CD14-positive monocyte (primary cell): ENCODE data around the gene ARID3B. TPM values are rescaled to one million over a fixed set of nuclear protein-coding genes. Genes with fewer than 3 reads are reported as not detected.

ENCODE experiments used
- DNase-seq, 3 donors: peaks; one replicate each; pipeline ENCODE4 v3.0.0-alpha.2; 2011 to 2022
- H2AFZ ChIP-seq: 2 replicates; pipeline ENCODE4 v1.6.0; 2012; ENCODE audit warnings: mild to moderate bottlenecking, low read depth, low read length, inconsistent platforms; ENCODE audit not compliant: insufficient read depth, poor library complexity, severe bottlenecking
- H3K27ac ChIP-seq, 2 donors: 1 replicate in 1 of 2; 2 replicates in 1 of 2; pipeline ENCODE4 v1.5.1; 2012 to 2013; ENCODE audit warnings: low read length in 2 of 2, control low read depth in 1 of 2, inconsistent platforms in 1 of 2, low read depth in 1 of 2, mild to moderate bottlenecking in 1 of 2
- H3K27me3 ChIP-seq, 2 donors: one replicate each; pipeline versions ENCODE4 v1.6.0 to v1.6.1; 2011 to 2013; ENCODE audit warnings: low read length in 2 of 2; ENCODE audit not compliant: control insufficient read depth in 2 of 2, insufficient read depth in 2 of 2
- H3K36me3 ChIP-seq, 2 donors: replicated peaks in 1 of 2; 1 replicate in 1 of 2; 2 replicates in 1 of 2; pipeline versions ENCODE4 v1.5.1 to v1.6.1; 2012 to 2013; ENCODE audit warnings: low read length in 2 of 2, control low read depth in 1 of 2, inconsistent platforms in 1 of 2, mild to moderate bottlenecking in 1 of 2; ENCODE audit not compliant: insufficient read depth in 2 of 2, control insufficient read depth in 1 of 2
- H3K4me1 ChIP-seq, 2 donors: 1 replicate in 1 of 2; 2 replicates in 1 of 2; pipeline versions ENCODE4 v1.5.1 to v1.6.1; 2012 to 2013; ENCODE audit warnings: low read length in 2 of 2, control low read depth in 1 of 2, inconsistent platforms in 1 of 2, mild to moderate bottlenecking in 1 of 2, moderate library complexity in 1 of 2; ENCODE audit not compliant: insufficient read depth in 2 of 2, control insufficient read depth in 1 of 2
- H3K4me2 ChIP-seq: replicated peaks from 2 replicates; pipeline ENCODE3; 2012; ENCODE audit warnings: low read length, moderate library complexity, mild to moderate bottlenecking; ENCODE audit not compliant: poor library complexity, severe bottlenecking; ENCODE audit errors: extremely low read depth
- H3K4me3 ChIP-seq, 3 experiments: fragments of 200-600 bp in 1 of 3; sonication (generic) in 1 of 3; replicated peaks in 1 of 3; 1 replicate in 2 of 3; 2 replicates in 1 of 3; pipeline ENCODE4 v1.5.1; 2011 to 2013; ENCODE audit warnings: low read length in 3 of 3, mild to moderate bottlenecking in 3 of 3, control low read depth in 2 of 3, low read depth in 2 of 3, inconsistent platforms in 1 of 3, moderate library complexity in 1 of 3
- H3K79me2 ChIP-seq: 2 replicates; pipeline ENCODE4 v1.6.0; 2012; ENCODE audit warnings: mild to moderate bottlenecking, control low read depth, inconsistent platforms, low read length, moderate library complexity; ENCODE audit not compliant: insufficient read depth
- H3K9ac ChIP-seq: 2 replicates; pipeline ENCODE4 v1.6.0; 2017; ENCODE audit warnings: low read length, mild to moderate bottlenecking; ENCODE audit not compliant: insufficient read depth, poor library complexity, severe bottlenecking
- H3K9me3 ChIP-seq, 2 donors: replicated peaks in 1 of 2; 1 replicate in 1 of 2; 2 replicates in 1 of 2; pipeline versions ENCODE4 v1.5.1 to v1.6.1; 2012 to 2013; ENCODE audit warnings: low read length in 2 of 2, control low read depth in 1 of 2; ENCODE audit not compliant: control insufficient read depth in 1 of 2, insufficient read depth in 1 of 2
- H4K20me1 ChIP-seq: 2 replicates; pipeline ENCODE4 v1.6.0; 2012; ENCODE audit warnings: mild to moderate bottlenecking, low read length, control low read depth, moderate library complexity; ENCODE audit not compliant: insufficient read depth
- H3K27ac Mint-ChIP-seq, 7 donors: one replicate each; pipeline ENCODE4 v1.8.0; 2020; ENCODE audit warnings: mild to moderate bottlenecking in 7 of 7, mixed read lengths in 7 of 7, moderate library complexity in 6 of 7, inconsistent platforms in 2 of 7
- H3K27me3 Mint-ChIP-seq, 3 donors: one replicate each; pipeline ENCODE4 v1.8.0; 2021 to 2022; ENCODE audit warnings: low read depth in 3 of 3, mild to moderate bottlenecking in 3 of 3, mixed read lengths in 3 of 3, moderate library complexity in 3 of 3, inconsistent platforms in 1 of 3
- H3K36me3 Mint-ChIP-seq, 2 donors: one replicate each; pipeline ENCODE4 v1.8.0; 2020; ENCODE audit warnings: mixed read lengths in 2 of 2, inconsistent platforms in 1 of 2, mild to moderate bottlenecking in 1 of 2
- H3K4me1 Mint-ChIP-seq: one replicate; pipeline ENCODE4 v1.8.0; 2020; ENCODE audit warnings: mild to moderate bottlenecking, mixed read lengths
- H3K4me3 Mint-ChIP-seq, 2 donors: one replicate each; pipeline ENCODE4 v1.8.0; 2020; ENCODE audit warnings: mild to moderate bottlenecking in 2 of 2, mixed read lengths in 2 of 2, moderate library complexity in 1 of 2
- H3K9me3 Mint-ChIP-seq, 7 donors: one replicate each; pipeline ENCODE4 v1.8.0; 2020 to 2022; ENCODE audit warnings: mixed read lengths in 7 of 7, mild to moderate bottlenecking in 6 of 7, moderate library complexity in 6 of 7, inconsistent platforms in 2 of 7
- WGBS: methylation state at CpG from one replicate; pipeline ENCODE4 v1.1.5; 2013; ENCODE audit warnings: missing lambda C conversion rate; ENCODE audit not compliant: insufficient coverage; 5-methylcytosine and 5-hydroxymethylcytosine counted together
- intact Hi-C, 2 donors: fragments of 100-400 bp; cut with micrococcal nuclease; formaldehyde crosslinking; loops; one replicate each; pipeline versions ENCODE4 v1.15.0 to v1.15.1; 2023
- polyA plus RNA-seq, 3 donors: library from polyadenylated mRNA; depleted of rRNA in 1 of 3; unstranded in 2 of 3; stranded (reverse) in 1 of 3; fragments of 300-500 nt in 2 of 3; fragments of >200 nt in 1 of 3; fragmentation: Illumina TruSeq in 2 of 3; gene quantifications; 1 replicate in 2 of 3; 2 replicates in 1 of 3; pipeline ENCODE4 v1.2.3, GENCODE V29; 2012 to 2021
- TF ChIP-seq, protein P1 (sequence below): fragments of 200-600 bp; IDR thresholded peaks from one replicate; pipeline ENCODE4 v1.8.0; 2022; ENCODE audit warnings: antibody characterized with exemption, mild to moderate bottlenecking

ARID3B gene
- polyA plus RNA-seq, 3 donors, result 2.3 to 17.4 (median 4.4) TPM

DNA sequence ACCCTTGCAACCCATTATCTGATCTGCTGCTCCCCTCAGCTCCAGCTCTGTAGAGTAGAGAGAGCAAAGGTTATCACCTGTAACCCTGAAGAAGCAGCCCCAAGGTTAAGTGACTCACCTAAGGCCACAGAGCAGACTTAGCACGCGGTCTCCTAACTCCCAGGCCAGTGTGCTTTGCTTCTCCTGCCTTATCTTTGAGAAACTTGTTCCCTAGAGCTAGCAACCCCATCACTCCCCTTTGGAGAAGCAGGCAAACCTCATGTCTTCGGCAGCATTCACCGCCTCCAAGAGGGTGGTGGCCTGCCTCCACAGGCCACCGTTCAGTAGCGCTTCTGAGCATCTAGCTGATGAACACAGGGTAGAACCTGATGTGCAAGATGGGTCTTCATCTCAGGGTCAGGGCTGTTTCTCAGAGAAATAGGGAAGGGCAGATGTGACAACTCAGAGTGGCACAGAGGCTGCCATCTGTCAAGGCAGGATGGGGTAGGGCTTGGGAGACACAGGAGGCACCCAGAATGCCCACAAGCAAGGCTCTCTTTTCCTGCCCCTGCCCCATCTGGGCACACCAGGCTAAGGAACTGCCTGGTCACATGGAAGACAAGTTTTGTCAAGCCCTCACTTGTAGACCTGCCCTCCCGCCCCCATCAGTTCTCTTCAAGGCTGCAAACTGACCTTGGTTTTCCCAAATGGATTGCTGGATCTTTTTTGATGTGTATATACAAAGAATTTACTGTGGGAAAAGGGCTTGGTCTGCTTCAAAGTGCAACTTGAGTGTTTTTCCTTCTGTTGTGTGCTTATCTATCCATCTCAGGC, 39.7 kb downstream of the ARID3B start:
- H3K4me3 ChIP-seq, result no peak overlapping the region
- no peaks in the 10 kb centered on the region for H3K9me3 ChIP-seq
- Mint-ChIP-seq H3K27me3 (peaks cover 0 to 2% (median 1%) of the 10 kb centered on the region in 3 donors), H3K4me1 (no peaks in the 10 kb centered on the region), H3K4me3 (no peak overlapping the region), H3K9me3 (no peaks in the 10 kb centered on the region), H3K36me3 (peaks cover 82 to 95% of the 10 kb centered on the region in 2 donors), H3K27ac (peak overlapping the region in 3 of 7 donors; percentile 2 to 48 (median 5))
- no peak overlapping the region for H3K27ac ChIP-seq
- H4K20me1 ChIP-seq, result no peaks in the 10 kb centered on the region
- no peak overlapping the region for H3K4me2 ChIP-seq
- intact Hi-C loops, result no loop called here
- H3K79me2 ChIP-seq, result no peaks in the 10 kb centered on the region
- no peak for DNase-seq
- TF ChIP-seq, protein P1, sequence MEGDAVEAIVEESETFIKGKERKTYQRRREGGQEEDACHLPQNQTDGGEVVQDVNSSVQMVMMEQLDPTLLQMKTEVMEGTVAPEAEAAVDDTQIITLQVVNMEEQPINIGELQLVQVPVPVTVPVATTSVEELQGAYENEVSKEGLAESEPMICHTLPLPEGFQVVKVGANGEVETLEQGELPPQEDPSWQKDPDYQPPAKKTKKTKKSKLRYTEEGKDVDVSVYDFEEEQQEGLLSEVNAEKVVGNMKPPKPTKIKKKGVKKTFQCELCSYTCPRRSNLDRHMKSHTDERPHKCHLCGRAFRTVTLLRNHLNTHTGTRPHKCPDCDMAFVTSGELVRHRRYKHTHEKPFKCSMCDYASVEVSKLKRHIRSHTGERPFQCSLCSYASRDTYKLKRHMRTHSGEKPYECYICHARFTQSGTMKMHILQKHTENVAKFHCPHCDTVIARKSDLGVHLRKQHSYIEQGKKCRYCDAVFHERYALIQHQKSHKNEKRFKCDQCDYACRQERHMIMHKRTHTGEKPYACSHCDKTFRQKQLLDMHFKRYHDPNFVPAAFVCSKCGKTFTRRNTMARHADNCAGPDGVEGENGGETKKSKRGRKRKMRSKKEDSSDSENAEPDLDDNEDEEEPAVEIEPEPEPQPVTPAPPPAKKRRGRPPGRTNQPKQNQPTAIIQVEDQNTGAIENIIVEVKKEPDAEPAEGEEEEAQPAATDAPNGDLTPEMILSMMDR, result no peak
- 97% methylated on average over 7 of the region's 7 CpGs for WGBS
- no peak overlapping the region for H3K9ac ChIP-seq
- H3K4me1 ChIP-seq, result no peaks in the 10 kb centered on the region
- peaks cover 69 to 93% of the 10 kb centered on the region in 2 donors for H3K36me3 ChIP-seq
- no peaks in the 10 kb centered on the region for H3K27me3 ChIP-seq
- H2AFZ ChIP-seq, result no peak overlapping the region

DNA sequence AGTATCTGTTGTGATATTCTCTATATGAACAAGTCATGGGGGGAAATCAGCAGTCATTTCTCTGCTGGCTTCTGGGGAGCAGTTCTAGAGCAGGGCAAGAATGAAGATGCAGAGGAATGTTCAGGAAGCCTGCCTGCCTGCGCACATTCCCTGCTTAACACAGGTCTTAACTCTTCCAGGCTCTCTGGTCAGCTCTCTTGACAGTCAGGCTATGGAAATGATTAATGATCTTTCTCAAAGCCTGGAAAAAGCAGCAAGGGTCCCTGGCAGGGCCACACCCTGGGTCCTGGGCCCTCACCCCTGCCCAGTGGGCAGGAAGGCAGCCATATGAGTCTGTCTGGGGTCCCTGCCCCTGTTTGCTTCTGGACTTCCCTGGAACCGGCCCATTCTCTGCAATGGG, 43.2 kb downstream of the ARID3B start:
- peaks cover 68 to 79% of the 10 kb centered on the region in 2 donors for H3K36me3 Mint-ChIP-seq
- no peak overlapping the region for H3K27ac ChIP-seq
- H3K79me2 ChIP-seq, result no peaks in the 10 kb centered on the region
- H3K4me1 Mint-ChIP-seq, result peaks cover 12% of the 10 kb centered on the region
- H3K4me2 ChIP-seq, result no peak overlapping the region
- TF ChIP-seq, protein P1, result no peak
- no peak overlapping the region for H3K27ac Mint-ChIP-seq
- no peaks in the 10 kb centered on the region for H3K27me3 ChIP-seq
- DNase-seq, result no peak
- H3K4me3 ChIP-seq, result no peak overlapping the region
- 100% methylated on average over 1 of the region's 2 CpGs for WGBS
- H3K9ac ChIP-seq, result no peak overlapping the region
- H3K9me3 ChIP-seq, result no peaks in the 10 kb centered on the region
- H4K20me1 ChIP-seq, result peaks cover 9% of the 10 kb centered on the region
- peaks cover 46 to 78% of the 10 kb centered on the region in 2 donors for H3K36me3 ChIP-seq
- no peaks in the 10 kb centered on the region for H3K9me3 Mint-ChIP-seq
- H3K27me3 Mint-ChIP-seq, result peaks cover 0 to 2% (median 2%) of the 10 kb centered on the region in 3 donors
- H3K4me1 ChIP-seq, result peaks cover 12% of the 10 kb centered on the region in 2 donors
- no peak overlapping the region for H2AFZ ChIP-seq
- intact Hi-C loops, result no loop called here
- H3K4me3 Mint-ChIP-seq, result no peak overlapping the region
